RWPE2 (cell line): Measurements from ENCODE around the gene ITGB6.

Experiments
- ATAC-seq: fragments of 200-7000 bp; cut with Tn5 transposase; 3 replicates; pipeline ENCODE4 v1.9.1; 2021; ENCODE audit warnings: low read depth
- DNase-seq: peaks from one replicate; pipeline ENCODE4 v3.0.0-alpha.2; 2020; ENCODE audit warnings: low spot score
- H3K27ac ChIP-seq: fragments of 450-650 bp; 2 replicates; pipeline ENCODE4 v1.5.1; 2017; ENCODE audit warnings: mild to moderate bottlenecking; ENCODE audit not compliant: poor library complexity, severe bottlenecking
- H3K27me3 ChIP-seq: fragments of 250-450 bp; sonication (Bioruptor Pico); 2 replicates; pipeline ENCODE4 v1.5.1; 2021; ENCODE audit warnings: mild to moderate bottlenecking, moderate library complexity; ENCODE audit not compliant: insufficient read depth, poor library complexity, severe bottlenecking
- H3K36me3 ChIP-seq: fragments of 250-450 bp; sonication (Bioruptor Pico); 2 replicates; pipeline ENCODE4 v1.5.1; 2020; ENCODE audit warnings: low read depth, mild to moderate bottlenecking, moderate library complexity
- H3K4me1 ChIP-seq: fragments of 250-450 bp; sonication (Bioruptor Pico); 2 replicates; pipeline ENCODE4 v1.5.1; 2021; ENCODE audit warnings: mild to moderate bottlenecking, moderate library complexity; ENCODE audit not compliant: insufficient read depth, poor library complexity, severe bottlenecking
- H3K4me3 ChIP-seq: fragments of 250-450 bp; sonication (Bioruptor Pico); 2 replicates; pipeline ENCODE4 v1.5.1; 2021; ENCODE audit warnings: mild to moderate bottlenecking, moderate library complexity; ENCODE audit not compliant: severe bottlenecking
- H3K9me3 ChIP-seq: fragments of 250-450 bp; sonication (Bioruptor Pico); 2 replicates; pipeline ENCODE4 v1.5.1; 2021; ENCODE audit warnings: mild to moderate bottlenecking, moderate library complexity; ENCODE audit not compliant: severe bottlenecking
- TF ChIP-seq, protein P1 (sequence below): fragments of 450-650 bp; IDR thresholded peaks from one replicate; pipeline ENCODE4 v1.5.1; 2017; ENCODE audit warnings: mild to moderate bottlenecking, moderate library complexity; ENCODE audit not compliant: poor library complexity, severe bottlenecking

Gene ITGB6

DNA sequence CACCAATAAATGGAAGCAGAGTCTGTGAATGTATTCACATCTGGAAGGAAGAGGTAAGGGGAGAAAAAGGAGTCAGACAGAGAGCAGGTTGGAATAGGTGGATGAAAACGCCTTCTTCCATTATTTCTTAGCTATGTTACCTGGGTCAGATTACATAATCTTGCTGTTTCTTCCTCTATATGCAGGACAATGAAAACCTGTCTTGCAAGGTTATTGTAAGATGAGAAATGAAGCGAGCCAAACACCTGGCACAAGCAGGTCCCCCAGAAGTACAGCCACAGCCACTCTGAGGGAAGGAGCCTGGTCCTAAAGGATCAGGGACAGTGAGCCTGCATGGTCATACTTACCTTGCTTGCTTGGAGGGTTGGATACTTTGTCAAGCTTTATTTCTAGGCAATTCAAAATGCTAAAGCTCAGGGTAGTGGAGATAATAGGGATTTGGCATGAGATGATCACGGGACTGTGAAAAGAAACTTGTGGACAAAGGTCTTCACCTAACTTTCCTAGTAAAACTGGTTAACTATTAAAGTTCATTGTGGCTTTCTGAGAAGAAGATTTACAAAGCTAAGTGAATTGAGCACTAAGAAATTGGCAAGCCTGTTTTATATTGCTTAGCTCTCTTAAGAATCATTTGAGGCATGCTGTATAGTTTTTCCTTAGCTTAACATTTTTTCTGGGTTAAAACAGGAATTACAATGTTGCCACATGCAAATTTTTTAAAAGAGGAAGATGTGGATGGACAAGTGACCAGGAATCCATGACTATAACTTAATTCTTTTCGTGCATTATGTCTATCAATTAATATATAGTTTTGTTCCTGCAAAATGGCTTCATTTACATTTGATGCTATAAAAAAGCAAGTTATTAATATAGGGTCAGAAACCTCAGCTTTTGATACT, 121.9 kb downstream of the ITGB6 start:
- H3K9me3 ChIP-seq, result no peaks in the 10 kb centered on the region
- H3K4me3 ChIP-seq, result no peak overlapping the region
- H3K27me3 ChIP-seq, result no peaks in the 10 kb centered on the region
- ATAC-seq, result no peak
- no peak overlapping the region for H3K27ac ChIP-seq
- DNase-seq, result no peak
- TF ChIP-seq, protein P1, sequence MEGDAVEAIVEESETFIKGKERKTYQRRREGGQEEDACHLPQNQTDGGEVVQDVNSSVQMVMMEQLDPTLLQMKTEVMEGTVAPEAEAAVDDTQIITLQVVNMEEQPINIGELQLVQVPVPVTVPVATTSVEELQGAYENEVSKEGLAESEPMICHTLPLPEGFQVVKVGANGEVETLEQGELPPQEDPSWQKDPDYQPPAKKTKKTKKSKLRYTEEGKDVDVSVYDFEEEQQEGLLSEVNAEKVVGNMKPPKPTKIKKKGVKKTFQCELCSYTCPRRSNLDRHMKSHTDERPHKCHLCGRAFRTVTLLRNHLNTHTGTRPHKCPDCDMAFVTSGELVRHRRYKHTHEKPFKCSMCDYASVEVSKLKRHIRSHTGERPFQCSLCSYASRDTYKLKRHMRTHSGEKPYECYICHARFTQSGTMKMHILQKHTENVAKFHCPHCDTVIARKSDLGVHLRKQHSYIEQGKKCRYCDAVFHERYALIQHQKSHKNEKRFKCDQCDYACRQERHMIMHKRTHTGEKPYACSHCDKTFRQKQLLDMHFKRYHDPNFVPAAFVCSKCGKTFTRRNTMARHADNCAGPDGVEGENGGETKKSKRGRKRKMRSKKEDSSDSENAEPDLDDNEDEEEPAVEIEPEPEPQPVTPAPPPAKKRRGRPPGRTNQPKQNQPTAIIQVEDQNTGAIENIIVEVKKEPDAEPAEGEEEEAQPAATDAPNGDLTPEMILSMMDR, result no peak
- H3K36me3 ChIP-seq, result no peaks in the 10 kb centered on the region
- H3K4me1 ChIP-seq, result peaks cover 10% of the 10 kb centered on the region

DNA sequence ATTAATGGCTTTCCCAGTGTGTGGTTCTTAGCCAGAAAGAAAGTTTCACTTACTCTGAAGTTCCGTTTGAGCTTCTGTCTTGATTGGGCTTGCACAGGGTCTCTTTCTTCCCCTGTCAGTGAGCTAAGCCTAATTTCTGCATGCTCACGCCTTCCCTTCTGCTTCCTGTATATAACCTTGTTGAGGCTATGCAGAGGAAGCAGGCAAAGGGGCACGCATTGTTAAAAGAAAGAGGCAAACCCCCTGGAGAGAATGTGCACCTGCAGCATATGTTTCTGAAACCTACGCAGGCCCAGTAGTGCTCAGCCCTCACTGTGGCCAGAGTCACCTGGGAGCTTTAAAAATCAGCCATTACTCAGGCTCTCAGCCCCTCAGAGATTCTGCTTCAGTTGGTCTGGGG, 123.2 kb downstream of the ITGB6 start:
- no peaks in the 10 kb centered on the region for H3K36me3 ChIP-seq
- ATAC-seq, result no peak
- no peak overlapping the region for H3K4me3 ChIP-seq
- H3K9me3 ChIP-seq, result no peaks in the 10 kb centered on the region
- no peaks in the 10 kb centered on the region for H3K27me3 ChIP-seq
- no peak overlapping the region for H3K27ac ChIP-seq
- peaks cover 10% of the 10 kb centered on the region for H3K4me1 ChIP-seq
- no peak for DNase-seq
- TF ChIP-seq, protein P1, result no peak

DNA sequence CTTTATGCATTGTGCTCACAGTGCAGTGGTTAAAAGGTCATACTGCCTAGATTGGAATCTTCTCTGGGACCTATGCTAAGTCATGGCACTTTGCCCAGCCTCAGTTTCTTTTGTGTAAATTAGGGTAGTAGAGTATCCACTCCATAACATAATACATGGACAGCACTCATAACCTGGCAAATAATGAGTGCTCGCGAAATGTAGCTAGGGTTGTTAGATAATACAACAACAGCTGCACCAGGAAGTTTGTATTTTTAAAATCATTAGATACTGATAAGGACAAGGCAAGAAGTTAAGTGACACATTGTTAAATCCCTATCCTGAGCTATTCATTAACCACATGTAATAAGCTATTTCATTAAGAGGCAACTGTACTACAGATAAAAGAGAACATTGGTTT, 123.8 kb downstream of the ITGB6 start:
- Histone ChIP-seq H3K4me3 (no peak overlapping the region), H3K27ac (no peak overlapping the region)
- ATAC-seq, result no peak

DNA sequence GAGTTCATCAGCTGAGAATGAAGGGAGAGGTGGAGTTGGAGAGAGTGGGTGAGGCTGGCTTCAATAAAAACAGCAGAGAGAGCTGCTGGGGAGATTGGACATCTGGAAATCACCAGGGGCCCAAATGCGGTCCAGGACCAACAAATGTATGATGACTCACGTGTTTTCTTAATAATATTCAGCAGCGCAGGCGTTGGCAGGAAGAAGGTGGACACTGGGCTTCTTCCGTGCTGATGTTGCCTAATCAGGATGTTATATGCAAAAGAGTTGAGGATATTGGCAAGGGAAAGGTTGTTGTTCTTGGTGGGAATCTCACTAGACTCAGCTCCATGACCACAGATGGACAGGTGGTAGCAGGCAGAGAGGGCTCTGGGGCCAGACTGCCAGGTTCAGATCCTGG, 124.9 kb downstream of the ITGB6 start:
- Histone ChIP-seq H3K9me3 (no peaks in the 10 kb centered on the region), H3K4me1 (peaks cover 10% of the 10 kb centered on the region), H3K4me3 (no peak overlapping the region), H3K36me3 (no peaks in the 10 kb centered on the region), H3K27ac (peak overlapping the region; percentile 15), H3K27me3 (no peaks in the 10 kb centered on the region)
- TF ChIP-seq, protein P1, result no peak
- ATAC-seq (peak; percentile 88), DNase-seq (peak; percentile 63)

More for the DNA sequence above, 123.8 kb downstream of the ITGB6 start:
- Histone ChIP-seq H3K9me3 (no peaks in the 10 kb centered on the region), H3K4me1 (peaks cover 10% of the 10 kb centered on the region), H3K27me3 (no peaks in the 10 kb centered on the region), H3K36me3 (no peaks in the 10 kb centered on the region)
- DNase-seq, result no peak
- TF ChIP-seq, protein P1, result no peak
